HG02610 (cell line): Measurements from ENCODE around the gene GFI1B.
"Not testable (repeated sequence)": the region's sequence is repeated elsewhere in the genome, so short reads cannot be mapped to it uniquely, and the experiment has no call there.

ENCODE experiments used
- ATAC-seq: cut with Tn5 transposase; IDR thresholded peaks from one replicate; pipeline ENCODE4 v1.9.1; 2021; ENCODE audit warnings: mild to moderate bottlenecking, moderate library complexity; ENCODE audit not compliant: unreplicated experiment

The GFI1B gene

DNA sequence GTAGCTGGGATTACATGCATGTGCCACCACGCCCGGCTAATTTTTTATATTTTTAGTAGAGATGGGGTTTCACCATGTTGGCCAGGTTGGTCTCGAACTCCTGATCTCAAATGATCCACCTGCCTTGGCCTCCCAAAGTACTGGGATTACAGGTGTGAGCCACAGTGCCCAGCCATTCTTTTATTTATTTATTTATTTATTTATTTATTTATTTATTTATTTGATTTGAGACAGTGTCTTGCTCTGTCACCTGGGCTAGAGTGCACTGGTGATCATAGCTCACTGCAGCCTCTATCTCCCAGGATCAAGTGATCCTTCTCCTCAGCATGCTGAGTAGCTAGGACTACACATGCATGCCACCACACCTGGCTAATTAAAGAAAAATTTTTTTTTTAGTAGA is 10.6 kb upstream of the GFI1B start:
- not testable (repeated sequence) for ATAC-seq

DNA sequence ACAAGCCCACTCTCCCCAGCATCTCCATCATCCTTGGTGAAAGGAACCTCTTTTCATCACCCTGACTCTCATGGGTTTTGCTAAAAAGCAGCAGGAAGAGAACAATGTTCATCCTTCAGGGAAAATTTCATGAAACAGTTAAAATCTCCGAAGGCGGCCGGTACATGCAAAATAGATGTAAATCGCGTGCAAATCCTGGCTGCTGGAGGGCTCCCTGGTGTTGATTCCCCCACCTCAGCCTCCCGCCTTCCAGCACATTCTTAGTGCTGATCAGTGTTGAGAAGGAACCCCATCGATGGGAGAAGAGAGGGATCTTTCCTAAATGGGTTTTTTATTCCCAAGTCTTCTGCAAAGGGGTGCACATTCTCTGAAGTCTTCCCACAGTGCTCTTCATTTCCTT is 8.7 kb upstream of the GFI1B start:
- ATAC-seq, result no peak

DNA sequence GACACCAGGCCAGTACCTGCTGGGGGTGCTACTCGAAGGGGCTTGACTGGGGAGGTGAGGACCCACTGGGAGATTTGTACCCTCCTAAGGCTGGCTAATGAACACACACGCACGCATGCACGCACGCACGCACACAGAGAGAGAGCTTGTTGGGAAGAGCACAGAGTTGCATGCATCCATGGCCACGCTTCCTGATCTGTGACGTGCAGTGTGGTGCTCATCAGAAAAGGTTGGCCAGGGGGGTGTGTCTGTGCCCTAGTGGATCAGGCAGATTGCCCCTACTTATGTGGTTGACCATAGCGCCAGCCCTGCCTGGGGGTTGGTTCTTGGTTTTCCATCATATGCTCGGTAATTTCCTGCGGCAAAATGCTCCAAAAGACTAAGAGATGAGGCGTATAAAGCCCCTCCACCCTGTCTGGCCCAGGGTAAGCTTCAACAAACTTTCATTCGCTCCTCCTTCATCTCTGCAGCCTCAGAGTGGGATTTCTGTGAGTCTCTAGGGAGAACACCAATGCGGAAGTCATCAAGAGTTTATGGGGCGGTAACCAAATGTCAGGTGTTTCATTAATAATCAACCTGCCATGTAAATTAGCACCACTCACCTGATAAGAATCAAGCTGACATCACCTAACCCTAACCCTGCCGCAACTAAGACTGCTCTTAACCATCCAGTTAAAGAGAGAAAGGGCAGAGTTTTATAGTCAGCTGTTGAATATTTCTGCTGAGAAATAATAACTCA is 8.0 kb upstream of the GFI1B start:
- no peak for ATAC-seq

DNA sequence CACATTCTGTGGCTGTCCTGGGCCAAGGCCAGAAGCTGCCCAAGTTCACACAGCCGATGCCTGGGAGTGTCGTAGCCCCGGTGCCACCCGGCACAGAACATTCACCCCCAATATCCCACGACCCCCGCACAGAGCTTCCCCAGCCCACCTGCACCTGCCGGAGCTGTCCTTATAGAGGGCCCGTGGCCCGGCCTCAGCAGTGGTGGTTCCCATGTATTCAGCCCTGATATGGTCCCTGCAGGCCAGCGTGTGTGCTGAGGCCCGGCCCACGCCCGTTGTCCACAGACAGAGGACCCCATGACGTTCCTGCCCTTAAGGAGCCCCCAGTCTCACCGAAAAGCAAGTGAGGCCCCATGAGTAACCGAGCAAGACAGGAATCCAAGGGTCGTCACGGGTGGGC is 5.3 kb upstream of the GFI1B start:
- ATAC-seq, result no peak

DNA sequence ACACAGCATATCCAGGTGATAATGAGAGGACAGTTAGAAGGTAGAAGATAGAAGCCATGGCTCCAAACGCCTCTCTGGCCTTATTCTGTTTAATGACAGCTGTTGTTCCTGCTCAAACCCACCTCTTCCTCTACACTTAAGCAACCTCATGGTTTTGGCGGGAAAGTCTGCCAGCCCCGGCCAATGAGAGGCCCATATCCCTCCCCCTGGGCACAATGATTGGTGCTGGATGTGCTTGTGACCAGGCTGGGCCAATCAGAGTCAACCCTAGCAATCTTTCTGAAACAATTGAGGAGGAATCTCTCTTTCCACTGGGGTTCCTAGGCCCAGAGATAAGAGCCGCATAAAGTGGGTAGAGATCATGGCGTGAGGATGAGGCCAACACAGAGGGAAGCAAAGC is 4.8 kb upstream of the GFI1B start:
- ATAC-seq, result no peak

DNA sequence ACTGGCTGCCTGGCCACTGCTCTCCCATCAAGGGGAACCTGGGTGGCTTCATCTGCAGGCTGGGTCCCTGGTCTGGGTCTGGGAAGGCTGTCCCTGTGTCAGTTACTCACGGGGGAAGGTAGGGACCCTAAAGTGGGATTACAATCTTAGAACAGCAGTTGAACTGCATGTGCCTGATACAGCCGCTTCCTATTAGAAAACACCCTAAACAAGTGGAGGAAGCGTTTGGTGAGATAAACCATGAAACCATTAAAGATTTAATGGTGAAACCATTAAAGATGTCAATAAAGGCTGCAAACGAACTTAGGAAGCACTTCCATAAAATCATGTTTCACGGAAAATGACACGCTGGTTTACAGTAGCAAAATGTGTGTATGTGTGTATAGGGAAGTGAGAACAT is 2.5 kb upstream of the GFI1B start:
- ATAC-seq, result no peak

DNA sequence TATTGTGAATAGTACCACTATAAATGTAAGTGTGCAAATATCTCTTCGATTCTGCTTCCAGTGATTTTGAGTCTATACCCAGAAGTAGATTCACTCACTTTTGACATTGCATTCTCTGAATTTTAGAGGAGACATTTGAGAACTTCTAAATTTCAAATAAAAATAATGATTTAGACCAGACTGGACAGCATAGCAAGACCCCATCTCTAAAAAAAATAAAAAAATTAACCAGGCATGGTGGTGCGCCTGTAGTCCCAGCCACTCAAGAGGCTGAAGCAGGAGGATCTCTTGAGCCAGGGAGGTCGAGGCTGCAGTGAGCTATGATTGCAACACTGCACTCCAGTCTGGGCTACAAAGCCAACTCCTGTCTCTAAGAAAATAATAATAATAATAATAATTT is 1.9 kb upstream of the GFI1B start:
- ATAC-seq, result no peak

DNA sequence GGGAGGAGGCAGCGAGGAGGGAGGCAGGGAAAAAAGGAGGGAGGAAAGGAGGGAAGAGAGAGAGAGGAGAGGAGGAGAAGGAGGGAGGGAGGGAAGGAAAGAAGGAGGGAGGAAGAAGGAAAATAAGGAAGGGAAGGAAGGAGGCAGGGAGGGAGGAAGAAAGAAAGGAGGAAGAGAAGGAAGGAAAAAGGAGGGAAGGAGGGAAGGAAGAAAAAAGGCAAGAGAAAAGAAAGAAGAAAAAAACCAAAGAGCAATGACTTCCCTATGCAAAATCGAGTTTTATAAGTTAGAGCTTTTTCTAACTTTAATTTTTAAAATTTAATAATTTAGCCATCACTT is 413 bp upstream of the GFI1B start:
- ATAC-seq, result no peak

DNA sequence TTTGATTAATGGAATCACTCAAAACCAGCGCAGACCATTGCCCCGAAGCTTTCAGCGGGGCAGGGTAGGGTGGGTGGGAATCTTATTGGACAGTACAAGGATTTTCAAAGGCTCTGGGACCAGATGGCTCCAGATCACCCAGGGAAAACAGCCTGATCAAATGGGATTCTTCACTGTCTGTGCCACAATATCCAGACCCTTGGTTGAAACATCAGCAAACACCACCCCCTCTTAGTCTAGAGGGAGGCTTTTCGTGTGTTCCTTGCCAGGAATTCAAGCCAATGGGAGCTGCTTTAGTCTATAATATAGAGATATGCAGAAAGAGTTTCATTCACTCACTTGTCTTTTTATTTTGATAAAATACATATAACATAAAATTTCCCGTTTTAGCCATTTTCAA is 1.7 kb downstream of the GFI1B start:
- no peak for ATAC-seq

DNA sequence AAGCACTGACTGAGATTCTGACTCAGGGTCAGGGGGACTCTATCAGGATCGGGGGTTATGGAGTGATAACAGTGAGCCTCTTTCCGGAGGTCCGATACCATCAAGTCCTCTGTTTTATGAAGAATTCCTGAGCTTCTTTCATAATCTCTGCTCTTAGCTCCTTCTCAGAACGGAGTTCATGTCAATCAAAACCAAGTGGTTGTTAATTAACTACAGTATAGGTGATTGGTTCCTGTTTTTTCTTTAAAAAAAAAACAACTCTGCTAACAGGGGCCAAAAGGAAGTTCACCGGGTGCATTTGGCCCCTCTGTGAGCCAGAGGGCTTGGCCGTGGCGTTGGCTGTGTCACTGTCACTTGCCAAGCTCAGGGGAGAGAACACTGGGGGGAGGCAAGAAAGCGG is 4.0 kb downstream of the GFI1B start:
- no peak for ATAC-seq

DNA sequence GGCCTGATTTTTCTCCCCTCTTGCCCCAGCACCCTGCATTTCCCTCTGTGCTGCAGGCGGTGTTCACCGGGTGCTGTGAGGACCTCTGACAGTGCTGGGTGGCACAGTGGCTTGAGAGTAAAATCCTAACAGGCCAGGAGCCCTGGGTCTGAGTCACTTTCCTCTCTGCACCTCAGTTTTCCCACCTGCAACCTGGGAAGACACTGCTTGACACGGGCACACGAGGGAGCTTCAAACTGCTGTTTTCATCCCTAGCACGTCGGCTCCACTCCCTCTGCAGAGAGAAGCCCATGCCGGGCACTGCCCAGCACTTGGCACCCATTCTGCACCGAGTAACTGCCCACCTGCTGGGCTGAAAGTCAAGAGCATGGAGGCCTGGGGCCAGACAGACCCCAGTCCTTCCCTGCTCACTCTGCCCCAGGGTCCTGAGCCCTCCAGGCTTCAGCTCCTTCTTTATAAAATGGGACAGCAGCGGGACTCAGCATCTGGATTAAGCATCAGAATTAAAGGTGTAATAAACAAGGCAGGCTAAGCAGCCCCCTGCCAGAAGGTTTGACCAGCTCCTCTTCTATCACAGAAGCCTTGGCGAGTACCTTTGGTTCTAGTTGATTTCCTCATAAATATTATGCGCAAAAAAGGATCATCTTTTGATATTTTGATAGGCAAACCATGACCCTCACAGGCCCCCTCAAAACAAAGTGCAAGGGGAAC is 5.2 kb downstream of the GFI1B start:
- no peak for ATAC-seq

DNA sequence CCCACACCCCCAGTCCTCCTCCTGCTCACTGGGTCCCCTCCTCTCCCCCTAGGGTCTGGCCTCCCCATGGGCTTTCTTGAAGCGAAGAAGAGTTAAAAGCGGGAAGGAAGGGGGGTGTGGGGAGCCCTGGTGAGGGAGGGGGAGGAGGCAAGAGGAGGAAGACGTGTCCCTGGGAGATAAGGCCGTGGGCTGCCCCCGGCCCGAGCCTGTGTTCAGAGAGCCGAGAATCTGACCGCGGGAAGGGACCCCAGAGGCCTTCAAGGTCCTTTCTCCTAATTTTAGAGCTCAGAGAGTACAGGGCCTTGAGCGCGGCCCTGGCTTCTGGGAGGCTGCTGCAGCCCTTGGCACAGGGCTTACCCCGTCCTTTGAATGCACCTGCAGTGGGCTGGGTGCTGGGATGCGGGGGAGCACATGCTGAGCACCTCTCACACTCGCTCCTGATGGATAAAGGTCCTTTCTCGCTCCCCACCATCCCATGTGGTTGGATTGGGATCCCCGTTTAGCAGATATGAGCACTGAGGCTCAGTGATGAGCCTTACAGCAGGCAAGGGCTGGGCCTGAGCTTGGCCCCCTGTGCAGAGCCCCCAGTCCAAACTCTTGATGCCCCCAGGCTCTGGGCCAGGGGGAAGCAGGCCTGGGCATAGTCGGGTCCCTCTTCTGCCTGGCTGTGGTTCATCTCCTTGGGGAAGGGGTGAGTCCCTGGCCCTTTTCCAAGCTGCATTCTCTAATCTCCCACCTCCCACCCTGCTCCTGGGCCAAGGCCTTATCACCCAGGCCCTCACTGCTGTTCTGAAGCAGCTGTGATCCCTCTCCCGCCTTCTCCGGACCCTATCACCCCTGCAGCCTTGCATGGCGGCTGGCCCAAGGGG is 5.9 kb downstream of the GFI1B start:
- ATAC-seq, result no peak

DNA sequence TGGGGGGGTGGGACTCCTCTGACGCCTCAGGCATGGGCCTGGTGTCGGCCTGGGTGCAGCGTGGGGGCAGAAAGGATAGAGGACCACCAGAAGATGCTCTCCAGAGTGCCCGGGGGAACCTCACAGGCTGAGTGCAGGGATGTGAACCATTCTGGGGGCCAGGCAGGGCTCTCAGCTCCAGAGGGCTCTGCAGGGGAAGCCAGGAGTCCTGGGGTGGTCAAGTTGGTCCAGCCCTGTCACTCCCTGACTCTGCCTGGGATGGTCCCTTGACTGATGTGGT is 6.5 kb downstream of the GFI1B start:
- ATAC-seq, result no peak

DNA sequence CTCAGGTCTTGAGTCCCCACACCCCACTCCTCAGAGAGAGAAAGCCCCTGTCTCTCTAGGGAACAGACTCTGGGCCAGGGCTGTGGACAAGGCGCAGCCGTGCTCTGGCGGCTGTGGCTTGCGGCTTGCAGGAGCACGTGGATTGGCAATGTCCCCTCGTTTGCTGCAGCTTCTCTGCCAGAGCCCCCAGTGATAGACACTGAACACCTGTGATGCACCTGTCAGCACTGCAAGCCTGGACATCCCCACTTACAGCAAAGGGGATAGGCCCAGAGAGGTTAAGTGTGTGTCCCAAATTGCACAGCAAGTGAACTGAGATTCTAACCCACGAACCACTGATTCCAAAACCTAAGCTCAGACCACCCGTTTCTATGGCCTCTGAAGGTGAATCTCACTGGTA is 7.0 kb downstream of the GFI1B start:
- ATAC-seq, result no peak

DNA sequence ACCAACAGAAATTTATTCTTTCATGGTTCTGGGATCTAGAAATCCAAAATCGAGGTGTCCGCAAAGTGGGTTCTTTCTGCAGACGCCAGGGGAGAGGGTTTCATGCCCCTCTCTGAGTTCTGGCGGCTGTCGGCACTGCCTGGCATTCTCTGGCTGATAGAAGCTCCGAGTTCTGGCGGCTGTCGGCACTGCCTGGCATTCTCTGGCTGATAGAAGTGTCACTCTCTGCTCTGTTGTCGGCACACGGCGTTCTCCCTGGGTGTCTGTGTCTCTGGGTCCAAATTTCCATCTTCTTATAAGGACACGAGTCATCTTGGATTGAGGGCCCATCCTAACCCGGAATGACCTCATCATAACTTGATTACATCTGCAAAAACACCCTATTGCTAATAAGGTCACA is 7.6 kb downstream of the GFI1B start:
- no peak for ATAC-seq

DNA sequence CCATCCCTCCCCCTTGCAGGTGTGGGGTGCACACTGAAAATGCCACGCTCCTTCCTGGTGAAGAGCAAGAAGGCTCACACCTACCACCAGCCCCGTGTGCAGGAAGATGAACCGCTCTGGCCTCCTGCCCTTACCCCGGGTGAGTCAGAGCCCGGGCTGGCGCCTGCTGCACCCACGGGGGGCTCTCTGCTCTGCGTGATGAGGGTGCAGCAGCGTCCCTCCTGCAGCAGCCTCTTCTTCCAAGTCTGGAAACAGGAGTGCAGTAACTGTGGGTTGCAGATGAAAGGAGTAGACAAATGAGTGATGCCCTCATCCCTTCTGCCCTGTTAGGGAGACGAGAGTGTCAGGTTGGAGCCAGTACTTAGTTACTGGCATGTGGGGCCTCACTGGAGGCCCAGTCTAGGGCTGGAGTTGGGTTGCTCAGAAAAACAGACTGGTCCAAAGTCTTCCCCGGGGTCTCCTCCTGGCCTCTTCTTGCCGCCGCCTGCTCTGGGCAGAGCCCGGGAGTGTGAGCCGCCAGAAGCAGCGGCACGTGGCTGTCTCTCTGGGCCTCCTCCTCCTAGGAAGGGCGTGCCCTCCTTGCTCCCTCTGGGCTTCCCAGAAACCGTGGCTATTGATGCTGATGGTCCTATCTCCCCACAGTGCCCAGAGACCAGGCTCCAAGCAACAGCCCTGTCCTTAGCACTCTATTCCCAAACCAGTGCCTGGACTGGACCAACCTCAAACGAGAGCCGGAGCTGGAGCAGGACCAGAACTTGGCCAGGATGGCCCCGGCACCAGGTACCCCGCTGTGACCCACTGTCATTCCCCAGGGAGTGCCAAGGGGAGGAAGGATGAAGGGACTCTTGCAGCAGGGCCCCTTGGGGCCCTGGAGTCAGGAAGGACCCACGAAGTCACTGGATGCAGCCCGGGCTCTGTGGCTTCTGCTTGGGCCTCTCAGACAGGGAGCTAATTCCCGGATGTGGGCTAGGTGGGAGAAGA is 8.4 kb downstream of the GFI1B start:
- ATAC-seq, result no peak

DNA sequence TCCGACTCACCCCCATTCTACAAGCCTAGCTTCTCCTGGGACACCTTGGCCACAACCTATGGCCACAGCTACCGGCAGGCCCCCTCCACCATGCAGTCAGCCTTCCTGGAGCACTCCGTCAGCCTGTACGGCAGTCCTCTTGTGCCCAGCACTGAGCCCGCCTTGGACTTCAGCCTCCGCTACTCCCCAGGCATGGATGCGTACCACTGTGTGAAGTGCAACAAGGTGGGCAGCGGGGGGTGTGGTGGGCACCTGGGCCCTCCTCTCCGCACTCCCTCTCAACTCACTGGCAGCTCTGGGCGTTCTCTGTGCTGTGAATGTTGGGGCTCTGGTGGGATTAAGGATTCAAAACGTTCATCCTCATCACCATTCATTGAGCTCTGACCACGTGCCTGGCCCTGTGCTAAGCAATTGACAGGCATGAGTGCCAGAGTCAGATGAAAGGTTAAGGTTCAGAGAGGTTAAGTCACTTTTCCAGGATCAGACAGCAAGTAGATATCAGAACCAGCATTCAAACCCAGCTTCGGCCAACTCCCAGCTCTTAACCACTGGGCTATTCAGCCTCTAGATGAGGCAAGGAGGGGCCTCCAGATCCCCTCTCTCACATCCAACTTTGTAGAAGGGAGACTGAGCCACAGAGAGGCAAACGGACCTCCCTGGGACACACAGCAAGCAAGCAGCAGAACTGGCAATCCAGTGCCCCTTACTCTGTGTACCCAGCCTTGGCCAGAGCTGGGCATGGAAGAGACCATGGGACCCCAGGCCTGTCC is 9.9 kb downstream of the GFI1B start:
- no peak for ATAC-seq

DNA sequence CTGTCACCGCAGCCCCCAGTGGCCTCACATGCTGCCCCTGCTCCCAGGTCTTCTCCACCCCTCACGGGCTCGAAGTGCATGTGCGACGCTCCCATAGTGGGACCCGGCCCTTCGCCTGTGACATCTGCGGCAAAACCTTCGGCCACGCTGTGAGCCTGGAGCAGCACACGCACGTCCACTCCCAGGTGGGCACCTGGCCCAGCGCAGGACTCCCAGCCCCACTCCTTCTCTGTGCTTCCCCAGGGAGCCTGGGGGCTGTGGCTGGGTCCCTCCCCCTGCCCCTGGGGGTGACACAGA is 10.5 kb downstream of the GFI1B start:
- no peak for ATAC-seq

DNA sequence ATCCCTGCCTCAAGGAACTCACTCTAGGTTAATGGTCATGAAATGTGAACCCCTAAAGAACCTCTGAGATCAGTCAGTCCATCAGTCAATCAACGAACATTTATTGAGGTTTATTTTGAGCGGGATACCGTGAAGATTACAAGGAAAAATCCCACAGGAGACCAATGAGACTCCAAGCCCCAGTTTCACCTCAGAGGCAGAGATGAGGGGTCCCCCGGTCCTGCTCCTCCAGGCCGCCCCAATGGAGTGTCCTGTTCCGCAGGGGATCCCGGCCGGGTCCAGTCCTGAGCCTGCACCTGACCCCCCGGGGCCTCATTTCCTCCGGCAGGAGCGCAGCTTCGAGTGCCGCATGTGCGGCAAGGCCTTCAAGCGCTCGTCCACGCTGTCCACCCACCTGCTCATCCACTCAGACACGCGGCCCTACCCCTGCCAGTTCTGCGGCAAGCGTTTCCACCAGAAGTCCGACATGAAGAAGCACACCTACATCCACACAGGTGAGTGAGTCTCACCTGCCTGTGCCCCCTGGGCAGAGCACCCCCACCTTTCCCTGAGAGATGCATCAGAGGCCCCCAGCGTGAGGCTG is 11.0 kb downstream of the GFI1B start:
- ATAC-seq, result no peak

DNA sequence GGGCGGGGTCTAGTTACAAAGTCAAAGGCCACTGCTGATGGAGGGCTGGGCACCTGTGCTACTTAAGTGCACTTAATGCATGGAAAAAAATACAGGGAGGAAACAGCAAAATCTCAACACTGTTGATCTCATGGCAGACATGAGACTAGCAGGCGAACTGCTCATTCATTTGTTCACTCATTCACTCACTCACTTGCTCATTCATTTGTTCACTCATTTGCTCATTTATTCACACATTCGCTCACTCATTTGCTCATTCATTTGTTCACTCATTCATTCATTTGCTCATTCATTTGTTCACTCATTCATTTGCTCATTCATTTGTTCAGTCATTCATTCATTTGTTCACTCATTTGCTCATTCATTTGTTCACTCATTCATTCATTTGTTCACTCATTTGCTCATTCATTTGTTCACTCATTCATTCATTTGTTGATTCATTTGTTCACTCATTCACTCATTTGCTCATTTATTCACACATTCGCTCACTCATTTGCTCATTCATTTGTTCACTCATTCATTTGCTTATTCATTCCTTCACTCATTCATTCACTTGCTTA is 11.6 kb downstream of the GFI1B start:
- not testable (repeated sequence) for ATAC-seq
